ENCODE measurements around the gene TTLL4. TPM values are rescaled to one million over a fixed set of nuclear protein-coding genes. Genes with fewer than 3 reads are reported as not detected.

Gene TTLL4
- polyA plus RNA-seq, 2 donors: 11.5 to 20.0 TPM

DNA sequence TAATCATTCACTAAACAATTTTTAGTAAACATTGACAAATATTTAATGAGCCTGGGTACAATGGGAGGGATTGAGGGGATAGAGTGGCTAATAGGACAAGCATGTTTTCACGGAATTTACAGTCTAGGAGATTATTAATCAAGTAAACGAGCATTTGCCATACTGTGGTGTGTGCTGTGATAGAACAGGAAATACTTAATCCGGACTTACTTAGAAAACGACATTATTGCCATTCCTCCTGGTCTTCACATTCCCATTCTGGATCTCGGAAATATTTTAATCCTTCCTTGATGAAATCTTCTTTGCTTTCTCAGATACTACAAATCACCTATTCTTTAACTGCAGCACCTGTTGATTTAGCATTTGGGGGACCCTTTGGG lies 905 bp downstream of the TTLL4 start:
- H3K4me3 ChIP-seq (ENCODE audit: low read depth in 1 of 2, low read length in 2 of 2): peak overlapping the region in 1 of 2 donors; percentile 84
- 4 to 6% methylated on average over 5 of the region's 5 CpGs for WGBS, 2 donors
- no peaks in the 10 kb centered on the region for H3K27me3 ChIP-seq (ENCODE audit: control insufficient read depth in 1 of 2, insufficient read depth in 2 of 2, low read length in 2 of 2)
- no peak overlapping the region for H3K27ac ChIP-seq (ENCODE audit: low read depth in 2 of 2, low read length in 1 of 2)
- no peaks in the 10 kb centered on the region for H3K9me3 ChIP-seq (ENCODE audit: control insufficient read depth in 2 of 2, insufficient read depth in 1 of 2, low read depth in 1 of 2, low read length in 1 of 2)
- H3K36me3 ChIP-seq (ENCODE audit: control insufficient read depth in 2 of 2, insufficient read depth in 2 of 2, low read length in 1 of 2): no peaks in the 10 kb centered on the region
- H3K4me1 ChIP-seq (ENCODE audit: control insufficient read depth in 2 of 2, insufficient read depth in 2 of 2, low read length in 1 of 2): no peaks in the 10 kb centered on the region

DNA sequence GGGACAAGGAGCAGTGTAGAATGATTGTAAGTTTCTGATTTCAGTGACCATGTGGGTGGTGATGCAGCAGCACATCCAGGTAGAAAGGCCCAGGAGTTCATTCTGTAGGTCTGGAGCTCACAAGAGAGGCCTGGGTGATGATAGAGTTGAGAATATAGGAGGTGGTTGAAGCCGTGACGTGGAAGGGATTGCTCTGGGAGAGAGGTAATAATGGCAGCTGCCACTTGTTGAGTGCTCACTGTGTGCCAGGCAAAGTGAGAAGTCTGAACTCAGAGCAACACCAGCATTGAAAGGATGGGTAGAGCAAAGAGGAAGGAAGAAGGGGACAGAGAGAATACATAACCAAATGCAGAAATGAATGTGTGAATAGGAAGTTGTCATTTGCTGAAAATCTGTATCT lies 3.3 kb downstream of the TTLL4 start:
- no peaks in the 10 kb centered on the region for H3K4me1 ChIP-seq (ENCODE audit: control insufficient read depth in 2 of 2, insufficient read depth in 2 of 2, low read length in 1 of 2)
- WGBS, 2 donors: 89% methylated on average over 2 of the region's 2 CpGs
- H3K9me3 ChIP-seq (ENCODE audit: control insufficient read depth in 2 of 2, insufficient read depth in 1 of 2, low read depth in 1 of 2, low read length in 1 of 2): no peaks in the 10 kb centered on the region
- H3K4me3 ChIP-seq (ENCODE audit: low read depth in 1 of 2, low read length in 2 of 2): no peak overlapping the region
- no peaks in the 10 kb centered on the region for H3K27me3 ChIP-seq (ENCODE audit: control insufficient read depth in 1 of 2, insufficient read depth in 2 of 2, low read length in 2 of 2)
- no peak overlapping the region for H3K27ac ChIP-seq (ENCODE audit: low read depth in 2 of 2, low read length in 1 of 2)
- H3K36me3 ChIP-seq (ENCODE audit: control insufficient read depth in 2 of 2, insufficient read depth in 2 of 2, low read length in 1 of 2): no peaks in the 10 kb centered on the region

DNA sequence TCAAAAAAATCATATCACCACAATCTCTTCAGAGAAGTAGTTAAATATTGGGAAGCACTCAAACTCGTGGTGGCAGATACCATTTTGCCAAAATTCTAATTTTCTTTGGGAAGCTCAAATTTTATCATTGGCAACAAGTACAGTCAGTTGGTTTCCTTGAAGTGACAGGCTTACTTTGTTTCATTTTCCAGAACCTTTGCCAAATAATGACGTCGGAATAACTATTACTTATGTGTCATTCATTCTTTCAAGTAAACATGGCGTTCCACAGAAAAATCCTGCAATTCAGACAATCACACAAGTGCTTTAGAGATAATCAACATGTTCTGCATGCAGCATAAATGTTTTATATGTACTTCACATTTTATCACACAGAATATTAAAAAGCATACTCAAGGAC lies 5.4 kb downstream of the TTLL4 start:
- H3K4me1 ChIP-seq (ENCODE audit: control insufficient read depth in 2 of 2, insufficient read depth in 2 of 2, low read length in 1 of 2): no peaks in the 10 kb centered on the region
- H3K36me3 ChIP-seq (ENCODE audit: control insufficient read depth in 2 of 2, insufficient read depth in 2 of 2, low read length in 1 of 2): no peaks in the 10 kb centered on the region
- H3K27me3 ChIP-seq (ENCODE audit: control insufficient read depth in 1 of 2, insufficient read depth in 2 of 2, low read length in 2 of 2): no peaks in the 10 kb centered on the region
- H3K9me3 ChIP-seq (ENCODE audit: control insufficient read depth in 2 of 2, insufficient read depth in 1 of 2, low read depth in 1 of 2, low read length in 1 of 2): no peaks in the 10 kb centered on the region
- whole genome bisulfite sequencing, 2 donors: 60 to 66% methylated on average over 4 of the region's 4 CpGs
- no peak overlapping the region for H3K27ac ChIP-seq (ENCODE audit: low read depth in 2 of 2, low read length in 1 of 2)
- H3K4me3 ChIP-seq (ENCODE audit: low read depth in 1 of 2, low read length in 2 of 2): no peak overlapping the region

DNA sequence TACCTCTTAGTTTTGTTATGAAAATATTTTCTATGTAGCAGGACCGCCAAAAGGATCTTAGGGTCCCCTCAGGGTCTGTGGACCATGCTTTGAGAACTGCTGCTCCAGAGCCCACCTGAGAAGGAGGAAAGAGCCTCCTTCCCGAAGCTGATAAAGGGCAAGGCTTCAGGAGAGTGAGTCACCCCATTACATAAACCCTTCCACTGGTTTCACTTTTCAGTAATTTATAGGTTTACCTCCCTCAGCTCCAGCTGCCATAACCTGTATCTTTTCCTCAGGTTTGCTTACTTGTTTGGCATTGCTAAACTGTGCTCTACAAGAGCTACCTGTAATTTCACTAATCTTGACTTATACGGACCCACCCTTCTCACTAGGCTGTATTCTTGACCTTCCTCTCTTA lies 6.6 kb downstream of the TTLL4 start:
- H3K27ac ChIP-seq (ENCODE audit: low read depth in 2 of 2, low read length in 1 of 2): peak overlapping the region; percentile 54 to 62
- H3K4me3 ChIP-seq (ENCODE audit: low read depth in 1 of 2, low read length in 2 of 2): no peak overlapping the region
- no peaks in the 10 kb centered on the region for H3K36me3 ChIP-seq (ENCODE audit: control insufficient read depth in 2 of 2, insufficient read depth in 2 of 2, low read length in 1 of 2)
- H3K9me3 ChIP-seq (ENCODE audit: control insufficient read depth in 2 of 2, insufficient read depth in 1 of 2, low read depth in 1 of 2, low read length in 1 of 2): no peaks in the 10 kb centered on the region
- H3K4me1 ChIP-seq (ENCODE audit: control insufficient read depth in 2 of 2, insufficient read depth in 2 of 2, low read length in 1 of 2): no peaks in the 10 kb centered on the region
- WGBS, 2 donors: 51 to 56% methylated on average over 3 of the region's 3 CpGs
- H3K27me3 ChIP-seq (ENCODE audit: control insufficient read depth in 1 of 2, insufficient read depth in 2 of 2, low read length in 2 of 2): no peaks in the 10 kb centered on the region

- Histone ChIP-seq H3K4me3 (ENCODE audit: low read depth in 1 of 2, low read length in 2 of 2) (no peak overlapping the region), H3K4me1 (ENCODE audit: control insufficient read depth in 2 of 2, insufficient read depth in 2 of 2, low read length in 1 of 2) (no peaks in the 10 kb centered on the region), H3K36me3 (ENCODE audit: control insufficient read depth in 2 of 2, insufficient read depth in 2 of 2, low read length in 1 of 2) (no peaks in the 10 kb centered on the region), H3K27ac (ENCODE audit: low read depth in 2 of 2, low read length in 1 of 2) (no peak overlapping the region), H3K27me3 (ENCODE audit: control insufficient read depth in 1 of 2, insufficient read depth in 2 of 2, low read length in 2 of 2) (no peaks in the 10 kb centered on the region), H3K9me3 (ENCODE audit: control insufficient read depth in 2 of 2, insufficient read depth in 1 of 2, low read depth in 1 of 2, low read length in 1 of 2) (no peaks in the 10 kb centered on the region)
- WGBS, 2 donors: 95 to 96% methylated on average over 7 of the region's 7 CpGs
Measured at GRCh38 chr2:218718058-218718457, 7.4 kb downstream of the TTLL4 start.

DNA sequence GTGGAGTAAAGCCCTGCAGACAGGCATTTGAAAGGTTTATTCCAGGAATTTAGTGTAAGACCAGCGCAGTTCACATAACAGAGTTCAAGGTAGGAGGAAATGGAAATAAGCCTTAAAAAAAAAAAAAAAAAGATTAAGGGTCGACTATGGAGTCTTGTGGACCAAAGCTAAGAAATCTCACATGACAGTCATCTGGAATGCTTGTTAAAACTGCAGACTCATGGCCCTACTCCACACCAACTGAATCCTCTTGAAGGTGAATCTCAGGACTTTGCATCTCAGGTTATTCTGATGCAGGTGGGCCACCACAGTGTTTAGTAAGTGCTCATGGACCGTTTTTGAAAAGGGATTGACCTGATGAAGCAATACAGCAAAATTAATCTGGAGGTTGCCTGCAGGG lies 8.8 kb downstream of the TTLL4 start:
- Histone ChIP-seq H3K4me1 (ENCODE audit: control insufficient read depth in 2 of 2, insufficient read depth in 2 of 2, low read length in 1 of 2) (no peaks in the 10 kb centered on the region), H3K4me3 (ENCODE audit: low read depth in 1 of 2, low read length in 2 of 2) (no peak overlapping the region), H3K36me3 (ENCODE audit: control insufficient read depth in 2 of 2, insufficient read depth in 2 of 2, low read length in 1 of 2) (no peaks in the 10 kb centered on the region), H3K9me3 (ENCODE audit: control insufficient read depth in 2 of 2, insufficient read depth in 1 of 2, low read depth in 1 of 2, low read length in 1 of 2) (no peaks in the 10 kb centered on the region), H3K27me3 (ENCODE audit: control insufficient read depth in 1 of 2, insufficient read depth in 2 of 2, low read length in 2 of 2) (no peaks in the 10 kb centered on the region), H3K27ac (ENCODE audit: low read depth in 2 of 2, low read length in 1 of 2) (no peak overlapping the region)
- 63 to 76% methylated on average over 3 of the region's 3 CpGs for WGBS, 2 donors

DNA sequence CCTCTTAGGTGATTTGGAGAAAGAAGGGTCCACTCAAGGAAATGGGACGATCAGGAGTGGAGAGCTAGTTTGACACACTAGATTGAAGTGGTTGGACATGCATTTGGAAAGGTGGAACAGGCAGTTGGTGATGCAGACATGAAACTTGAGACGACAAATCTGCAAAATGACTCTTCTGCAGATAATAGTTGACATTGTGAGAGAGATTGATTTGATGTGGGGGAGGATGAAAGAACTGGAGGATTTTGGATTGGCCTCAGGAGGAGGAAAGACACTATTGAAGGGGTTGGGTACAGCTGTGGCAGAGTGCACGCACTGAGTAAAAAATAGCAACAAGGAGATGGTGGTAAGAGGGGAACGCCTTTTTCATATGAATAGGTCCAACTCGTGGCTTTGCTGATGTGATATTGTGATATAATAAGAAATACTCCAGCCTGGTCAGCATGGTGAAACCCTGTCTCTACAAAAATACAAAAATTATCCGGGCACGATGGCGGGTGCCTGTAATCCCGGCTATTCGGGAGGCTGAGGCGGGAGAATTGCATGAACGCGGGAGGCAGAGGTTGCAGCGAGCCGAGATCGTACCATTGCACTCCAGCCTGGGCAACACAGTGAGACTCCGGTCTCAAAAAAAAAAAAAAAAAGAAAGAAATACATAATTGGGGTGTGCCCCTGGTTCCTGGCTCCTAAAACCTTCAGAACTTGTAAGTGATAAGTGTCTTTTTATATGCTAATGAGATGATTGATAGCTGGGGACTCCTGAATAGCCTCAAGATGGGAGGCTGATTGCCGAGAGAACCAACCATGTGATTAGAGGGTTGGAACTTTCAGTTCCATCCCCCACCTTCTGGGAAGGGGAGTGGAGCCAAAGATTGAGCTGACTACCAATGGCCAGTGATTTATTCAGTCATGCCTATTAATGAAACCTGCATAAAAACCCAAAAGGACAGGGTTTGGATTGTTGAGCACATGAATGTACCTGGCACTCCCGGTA lies 9.7 kb downstream of the TTLL4 start:
- no peak overlapping the region for H3K27ac ChIP-seq (ENCODE audit: low read depth in 2 of 2, low read length in 1 of 2)
- WGBS, 2 donors: 94 to 96% methylated on average over 19 of the region's 19 CpGs
- H3K4me1 ChIP-seq (ENCODE audit: control insufficient read depth in 2 of 2, insufficient read depth in 2 of 2, low read length in 1 of 2): no peaks in the 10 kb centered on the region
- no peaks in the 10 kb centered on the region for H3K27me3 ChIP-seq (ENCODE audit: control insufficient read depth in 1 of 2, insufficient read depth in 2 of 2, low read length in 2 of 2)
- H3K9me3 ChIP-seq (ENCODE audit: control insufficient read depth in 2 of 2, insufficient read depth in 1 of 2, low read depth in 1 of 2, low read length in 1 of 2): no peaks in the 10 kb centered on the region
- no peaks in the 10 kb centered on the region for H3K36me3 ChIP-seq (ENCODE audit: control insufficient read depth in 2 of 2, insufficient read depth in 2 of 2, low read length in 1 of 2)
- no peak overlapping the region for H3K4me3 ChIP-seq (ENCODE audit: low read depth in 1 of 2, low read length in 2 of 2)

DNA sequence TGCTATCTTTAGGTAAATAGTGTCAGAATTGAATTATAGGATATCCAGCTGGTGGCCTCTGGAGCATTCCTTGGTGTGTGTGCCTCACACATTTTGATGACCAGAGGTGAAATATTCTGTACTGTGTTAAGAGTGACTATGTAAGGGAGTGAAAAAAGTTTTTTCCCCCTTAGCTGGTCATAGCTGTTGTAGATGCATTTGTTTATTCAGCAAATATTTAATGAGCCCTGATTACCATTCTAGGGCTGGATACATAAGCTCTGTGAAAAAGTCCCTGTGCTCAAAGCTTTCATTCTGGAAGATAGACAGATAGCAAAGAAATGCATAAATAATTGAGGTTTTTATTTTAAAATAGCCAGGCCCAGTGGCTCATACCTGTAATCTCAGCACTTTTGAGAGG lies 10.9 kb downstream of the TTLL4 start:
- Histone ChIP-seq H3K36me3 (ENCODE audit: control insufficient read depth in 2 of 2, insufficient read depth in 2 of 2, low read length in 1 of 2) (no peaks in the 10 kb centered on the region), H3K4me1 (ENCODE audit: control insufficient read depth in 2 of 2, insufficient read depth in 2 of 2, low read length in 1 of 2) (no peaks in the 10 kb centered on the region), H3K4me3 (ENCODE audit: low read depth in 1 of 2, low read length in 2 of 2) (no peak overlapping the region), H3K27me3 (ENCODE audit: control insufficient read depth in 1 of 2, insufficient read depth in 2 of 2, low read length in 2 of 2) (no peaks in the 10 kb centered on the region), H3K27ac (ENCODE audit: low read depth in 2 of 2, low read length in 1 of 2) (no peak overlapping the region), H3K9me3 (ENCODE audit: control insufficient read depth in 2 of 2, insufficient read depth in 1 of 2, low read depth in 1 of 2, low read length in 1 of 2) (no peaks in the 10 kb centered on the region)

GRCh38 chr2:218721934-218722333 lies 11.3 kb downstream of the TTLL4 start:
- H3K27ac ChIP-seq (ENCODE audit: low read depth in 2 of 2, low read length in 1 of 2): no peak overlapping the region
- WGBS, 2 donors: 76 to 94% methylated on average over 2 of the region's 2 CpGs

DNA sequence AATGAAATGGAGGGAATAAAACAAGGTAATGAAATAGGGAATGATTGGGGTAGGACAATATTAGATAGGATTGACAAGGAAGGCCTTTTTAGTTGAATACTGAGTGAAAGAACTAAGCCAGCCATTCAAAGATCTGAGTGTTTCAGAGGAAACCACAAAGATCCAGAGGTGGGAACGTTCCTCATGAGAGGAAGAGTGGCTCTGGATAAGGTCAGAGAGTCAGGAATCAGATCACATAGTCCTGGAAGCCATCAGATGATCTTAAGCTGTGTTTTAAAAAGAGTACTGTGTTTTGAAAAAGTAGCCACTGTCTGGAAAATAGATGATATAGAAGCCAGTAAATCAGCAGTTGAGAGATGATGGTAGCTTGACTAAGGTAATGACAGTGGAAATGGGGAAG lies 11.8 kb downstream of the TTLL4 start:
- 54 to 61% methylated on average over 1 of the region's 1 CpG for WGBS, 2 donors
- Histone ChIP-seq H3K4me1 (ENCODE audit: control insufficient read depth in 2 of 2, insufficient read depth in 2 of 2, low read length in 1 of 2) (no peaks in the 10 kb centered on the region), H3K27ac (ENCODE audit: low read depth in 2 of 2, low read length in 1 of 2) (no peak overlapping the region), H3K27me3 (ENCODE audit: control insufficient read depth in 1 of 2, insufficient read depth in 2 of 2, low read length in 2 of 2) (no peaks in the 10 kb centered on the region), H3K36me3 (ENCODE audit: control insufficient read depth in 2 of 2, insufficient read depth in 2 of 2, low read length in 1 of 2) (no peaks in the 10 kb centered on the region), H3K9me3 (ENCODE audit: control insufficient read depth in 2 of 2, insufficient read depth in 1 of 2, low read depth in 1 of 2, low read length in 1 of 2) (no peaks in the 10 kb centered on the region), H3K4me3 (ENCODE audit: low read depth in 1 of 2, low read length in 2 of 2) (no peak overlapping the region)

More at GRCh38 chr2:218721934-218722333, 11.3 kb downstream of the TTLL4 start:
- Histone ChIP-seq H3K27me3 (ENCODE audit: control insufficient read depth in 1 of 2, insufficient read depth in 2 of 2, low read length in 2 of 2) (no peaks in the 10 kb centered on the region), H3K36me3 (ENCODE audit: control insufficient read depth in 2 of 2, insufficient read depth in 2 of 2, low read length in 1 of 2) (no peaks in the 10 kb centered on the region), H3K4me3 (ENCODE audit: low read depth in 1 of 2, low read length in 2 of 2) (no peak overlapping the region), H3K9me3 (ENCODE audit: control insufficient read depth in 2 of 2, insufficient read depth in 1 of 2, low read depth in 1 of 2, low read length in 1 of 2) (no peaks in the 10 kb centered on the region), H3K4me1 (ENCODE audit: control insufficient read depth in 2 of 2, insufficient read depth in 2 of 2, low read length in 1 of 2) (no peaks in the 10 kb centered on the region)
